ENCODE measurements around the gene NDUFS3. TPM values are rescaled to one million over a fixed set of nuclear protein-coding genes. Genes with fewer than 3 reads are reported as not detected.
A peak's percentile ranks its signal among the peaks of the same experiment; 100 is the strongest.
"Not testable (repeated sequence)": the region's sequence is repeated elsewhere in the genome, so short reads cannot be mapped to it uniquely, and the experiment has no call there.

NDUFS3 gene
- total RNA-seq = 148 and 152 TPM in 2 replicates

DNA sequence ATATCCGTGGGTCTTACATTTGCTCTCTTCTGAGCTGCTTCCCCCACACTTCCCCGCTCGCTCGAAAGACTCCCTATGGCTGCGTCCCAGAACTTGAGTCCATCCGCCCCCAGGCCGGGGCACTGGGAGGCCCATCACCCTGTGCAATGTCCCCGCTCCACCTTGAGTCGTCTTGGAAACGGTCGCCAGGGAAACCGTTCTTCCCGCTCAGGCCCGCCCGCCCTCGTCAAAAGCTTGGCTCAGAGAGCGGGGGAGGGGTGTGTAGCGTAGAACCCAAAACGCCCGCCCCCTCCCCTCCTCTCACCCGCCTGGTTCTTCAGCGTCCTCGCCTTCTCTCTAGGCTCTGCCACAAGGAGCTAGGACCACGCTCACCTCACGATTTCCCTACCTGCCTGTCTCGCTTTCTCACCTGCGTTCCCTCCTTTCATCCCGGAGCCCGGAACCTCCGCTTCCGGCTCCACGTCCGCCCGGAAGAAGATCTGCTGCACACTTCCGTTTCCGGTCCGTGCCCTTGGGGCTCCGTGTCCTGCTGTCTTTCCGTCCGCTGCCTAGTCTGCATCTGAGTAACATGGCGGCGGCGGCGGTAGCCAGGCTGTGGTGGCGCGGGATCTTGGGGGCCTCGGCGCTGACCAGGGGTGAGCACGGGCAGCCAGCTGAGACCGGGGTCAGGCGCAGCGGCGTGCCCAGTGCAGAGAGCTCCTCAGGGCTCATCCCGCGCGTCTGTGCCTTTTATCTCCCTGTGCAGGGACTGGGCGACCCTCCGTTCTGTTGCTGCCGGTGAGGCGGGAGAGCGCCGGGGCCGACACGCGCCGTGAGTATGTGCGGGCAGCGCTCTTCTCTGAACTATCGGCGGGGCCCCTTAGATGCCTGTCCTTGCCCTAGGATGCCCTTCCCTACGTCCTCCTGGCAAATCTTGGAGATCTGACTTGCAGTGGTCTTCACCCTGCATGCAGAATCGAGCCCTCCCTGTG, at the start of gene NDUFS3, which contains the start of gene KBTBD4:
Gene NDUFS3 (plus strand): TSS at position 551 of the 971 bp plus-strand sequence. CDS start 18 bp downstream, at position 569.
Gene KBTBD4 (minus strand): TSS at position 447 of the 971 bp plus-strand sequence. CDS start 19 bp downstream, at position 428.
- intact Hi-C loops (cut with micrococcal nuclease) = loop anchor here (1.0 to 5.0 kb wide), 11 partner anchors 14 to 879 kb away; partner anchors contain the start of genes AGBL2, ARHGAP1, CELF1 and CSTPP1
- Mint-ChIP-seq H3K27ac (peak within 1 kb of the TSS; percentile 98), H3K9me3 (no peaks in the 10 kb centered on the region), H3K36me3 (ENCODE audit: low read depth) (peaks cover 36% of the 10 kb centered on the region), H3K4me1 (ENCODE audit: low read depth) (peaks cover 35% of the 10 kb centered on the region), H3K4me3 (peak within 1 kb of the TSS; percentile 96), H3K27me3 (ENCODE audit: insufficient read depth) (no peaks in the 10 kb centered on the region)
- DNase-seq (ENCODE audit: low spot score) = peak; percentile 89

DNA sequence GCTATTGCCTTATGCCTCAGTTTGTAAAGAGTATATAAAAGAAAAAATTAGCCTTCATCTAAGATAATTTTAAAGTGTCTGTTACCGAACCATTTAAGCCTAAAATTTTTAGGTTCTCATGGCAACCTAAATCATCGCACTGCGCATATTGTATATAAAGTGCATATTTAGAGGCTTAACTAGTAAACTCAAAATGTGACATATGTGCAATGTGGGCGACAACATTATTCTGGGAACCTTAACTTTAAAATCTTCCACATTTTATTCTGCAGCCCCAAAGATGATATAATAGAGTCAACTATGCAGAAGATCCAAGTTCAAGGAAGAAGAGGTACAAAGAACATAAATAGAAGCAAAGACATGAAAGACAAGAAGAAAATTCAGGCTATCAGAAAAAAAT, 48.9 kb upstream of the NDUFS3 start:
- Mint-ChIP-seq H3K36me3 (ENCODE audit: low read depth) (peaks cover 10% of the 10 kb centered on the region), H3K4me3 (no peak overlapping the region), H3K9me3 (no peaks in the 10 kb centered on the region), H3K27ac (peak overlapping the region; percentile 64), H3K27me3 (ENCODE audit: insufficient read depth) (no peaks in the 10 kb centered on the region), H3K4me1 (ENCODE audit: low read depth) (peaks cover 31% of the 10 kb centered on the region)
- intact Hi-C loops (cut with micrococcal nuclease) = no loop called here
- DNase-seq (ENCODE audit: low spot score) = no peak

DNA sequence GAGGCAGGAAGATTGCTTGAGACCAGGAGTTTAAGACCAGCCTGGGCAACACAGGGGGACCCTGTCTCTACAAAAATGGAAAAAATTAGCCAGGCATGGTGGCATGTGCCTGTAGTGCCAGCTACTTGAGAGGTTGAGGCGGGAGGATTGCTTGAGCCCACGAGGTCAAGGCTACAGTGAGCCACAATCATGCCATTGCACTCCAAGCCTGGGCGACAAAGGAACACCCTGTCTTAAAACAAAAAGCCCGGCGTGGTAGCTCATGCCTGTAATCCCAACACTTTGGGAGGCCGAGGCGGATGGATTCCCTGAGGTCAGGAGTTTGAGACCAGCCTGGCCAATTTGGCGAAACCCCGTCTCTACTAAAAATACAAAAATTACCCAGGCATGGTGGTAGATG, 48.2 kb upstream of the NDUFS3 start:
- H3K4me3 Mint-ChIP-seq; H3K27me3 Mint-ChIP-seq (ENCODE audit: insufficient read depth); DNase-seq (ENCODE audit: low spot score); H3K27ac Mint-ChIP-seq; H3K36me3 Mint-ChIP-seq (ENCODE audit: low read depth); intact Hi-C loops (cut with micrococcal nuclease); H3K9me3 Mint-ChIP-seq: not testable (repeated sequence)
- peaks cover 27% of the 10 kb centered on the region for H3K4me1 Mint-ChIP-seq (ENCODE audit: low read depth)

DNA sequence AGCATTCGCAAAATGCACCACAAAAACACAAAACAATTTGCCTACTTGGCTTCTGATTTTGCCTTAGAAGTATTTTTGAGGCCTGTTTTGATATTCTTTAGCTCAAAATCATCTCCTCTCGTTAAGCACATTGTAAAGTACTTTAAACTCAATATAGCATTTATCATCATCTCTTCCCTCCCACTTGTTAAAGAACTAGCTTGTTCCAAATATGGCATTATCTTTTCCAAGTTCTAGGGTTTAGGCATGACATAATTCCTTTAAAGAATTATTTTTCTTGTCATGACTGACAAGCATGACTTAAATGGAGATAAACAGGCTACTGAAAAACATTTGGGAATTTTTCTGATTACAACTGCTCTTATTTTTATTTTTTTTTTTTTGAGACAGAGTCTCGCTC, 47.2 kb upstream of the NDUFS3 start:
- DNase-seq (ENCODE audit: low spot score) = no peak
- H3K4me1 Mint-ChIP-seq (ENCODE audit: low read depth) = peaks cover 19% of the 10 kb centered on the region
- no peaks in the 10 kb centered on the region for H3K9me3 Mint-ChIP-seq
- H3K36me3 Mint-ChIP-seq (ENCODE audit: low read depth) = peaks cover 6% of the 10 kb centered on the region
- no peak overlapping the region for H3K4me3 Mint-ChIP-seq
- no peaks in the 10 kb centered on the region for H3K27me3 Mint-ChIP-seq (ENCODE audit: insufficient read depth)
- intact Hi-C loops (cut with micrococcal nuclease) = no loop called here
- no peak overlapping the region for H3K27ac Mint-ChIP-seq

DNA sequence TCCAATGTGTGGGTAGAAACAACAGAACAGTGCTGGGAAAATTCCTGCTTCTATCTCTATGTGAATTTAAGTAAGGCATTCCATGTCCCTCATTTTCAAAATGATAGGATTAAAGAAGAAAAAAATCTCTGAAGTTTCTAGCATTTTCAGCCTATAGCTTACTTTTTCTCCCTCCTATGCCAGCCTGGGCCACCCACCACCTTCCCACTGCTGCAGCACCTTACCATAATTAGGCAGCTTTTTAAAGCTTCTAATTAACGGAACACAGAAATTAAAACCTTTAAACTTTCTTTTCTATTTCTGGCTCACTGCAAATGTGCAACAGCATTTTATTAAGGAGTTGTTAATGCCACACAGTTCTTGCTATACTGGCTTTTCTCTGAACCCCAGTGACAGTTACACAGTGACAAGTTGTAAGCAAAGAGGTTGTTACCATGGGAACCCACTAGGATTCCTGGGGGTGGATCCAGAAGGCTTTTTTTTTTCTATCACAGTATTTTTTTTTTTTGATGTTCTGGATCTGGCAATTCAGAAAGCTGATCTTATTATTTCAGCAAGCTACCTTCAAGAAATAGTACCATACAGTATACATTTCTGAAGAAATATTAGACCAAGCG, 46.2 kb upstream of the NDUFS3 start:
- Mint-ChIP-seq H3K27me3 (ENCODE audit: insufficient read depth) (no peaks in the 10 kb centered on the region), H3K36me3 (ENCODE audit: low read depth) (peaks cover 8% of the 10 kb centered on the region), H3K9me3 (no peaks in the 10 kb centered on the region), H3K27ac (peak overlapping the region; percentile 44), H3K4me3 (no peak overlapping the region), H3K4me1 (ENCODE audit: low read depth) (peaks cover 19% of the 10 kb centered on the region)
- no peak for DNase-seq (ENCODE audit: low spot score)
- intact Hi-C loops (cut with micrococcal nuclease) = no loop called here

DNA sequence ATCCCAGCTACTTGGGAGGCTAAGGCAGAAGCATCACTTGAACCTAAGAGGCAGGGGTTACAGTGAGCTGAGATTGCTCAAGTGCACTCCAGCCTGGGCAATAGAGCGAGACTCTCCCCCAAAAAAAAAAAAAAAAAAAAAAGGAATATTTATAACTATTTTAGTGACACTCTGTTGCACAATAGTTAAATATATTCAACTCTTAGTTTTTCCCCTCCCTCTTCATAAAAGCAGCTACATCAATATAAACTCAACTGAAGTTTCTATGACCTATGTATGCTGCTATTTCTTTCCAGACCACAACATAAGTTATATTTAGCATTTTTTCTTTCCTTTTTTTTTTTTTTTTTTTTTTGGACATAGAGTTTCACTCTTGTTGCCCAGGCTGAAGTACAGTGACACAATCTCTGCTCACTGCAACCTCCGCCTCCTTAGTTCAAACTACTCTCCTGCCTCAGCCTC, 45.2 kb upstream of the NDUFS3 start:
- H3K27me3 Mint-ChIP-seq (ENCODE audit: insufficient read depth) = no peaks in the 10 kb centered on the region
- intact Hi-C loops (cut with micrococcal nuclease) = no loop called here
- H3K9me3 Mint-ChIP-seq = no peaks in the 10 kb centered on the region
- no peak overlapping the region for H3K4me3 Mint-ChIP-seq
- peaks cover 21% of the 10 kb centered on the region for H3K4me1 Mint-ChIP-seq (ENCODE audit: low read depth)
- no peak overlapping the region for H3K27ac Mint-ChIP-seq
- H3K36me3 Mint-ChIP-seq (ENCODE audit: low read depth) = peaks cover 9% of the 10 kb centered on the region
- DNase-seq (ENCODE audit: low spot score) = no peak

DNA sequence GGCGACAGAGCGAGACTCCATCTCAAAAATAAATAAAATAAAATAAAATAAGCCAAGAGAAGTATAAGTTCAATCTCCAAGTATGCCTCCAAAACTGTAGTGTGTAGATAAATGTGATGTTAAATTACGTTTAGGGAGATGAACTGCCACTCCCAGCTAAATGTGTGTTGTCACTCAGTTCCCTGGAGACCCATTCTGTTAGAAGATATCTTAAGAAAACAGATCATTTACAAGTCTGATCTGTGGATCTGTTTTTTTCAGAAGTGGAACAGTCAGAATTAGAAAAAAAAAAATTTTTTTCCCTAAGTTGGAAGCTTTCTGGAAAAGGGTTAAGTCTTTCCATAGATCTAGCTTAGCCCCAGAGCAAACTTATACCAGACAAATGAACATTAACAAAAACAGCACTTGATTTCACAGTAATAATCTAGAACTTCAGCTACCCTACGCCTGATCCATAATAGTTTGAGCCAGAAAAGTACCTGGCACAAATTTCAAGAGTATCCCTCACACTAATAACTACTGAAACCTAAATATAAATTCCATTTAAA, 44.1 kb upstream of the NDUFS3 start:
- H3K4me1 Mint-ChIP-seq (ENCODE audit: low read depth) = peaks cover 32% of the 10 kb centered on the region
- DNase-seq (ENCODE audit: low spot score) = no peak
- no peaks in the 10 kb centered on the region for H3K27me3 Mint-ChIP-seq (ENCODE audit: insufficient read depth)
- H3K27ac Mint-ChIP-seq = no peak overlapping the region
- intact Hi-C loops (cut with micrococcal nuclease) = no loop called here
- peaks cover 12% of the 10 kb centered on the region for H3K36me3 Mint-ChIP-seq (ENCODE audit: low read depth)
- no peak overlapping the region for H3K4me3 Mint-ChIP-seq
- H3K9me3 Mint-ChIP-seq = no peaks in the 10 kb centered on the region

DNA sequence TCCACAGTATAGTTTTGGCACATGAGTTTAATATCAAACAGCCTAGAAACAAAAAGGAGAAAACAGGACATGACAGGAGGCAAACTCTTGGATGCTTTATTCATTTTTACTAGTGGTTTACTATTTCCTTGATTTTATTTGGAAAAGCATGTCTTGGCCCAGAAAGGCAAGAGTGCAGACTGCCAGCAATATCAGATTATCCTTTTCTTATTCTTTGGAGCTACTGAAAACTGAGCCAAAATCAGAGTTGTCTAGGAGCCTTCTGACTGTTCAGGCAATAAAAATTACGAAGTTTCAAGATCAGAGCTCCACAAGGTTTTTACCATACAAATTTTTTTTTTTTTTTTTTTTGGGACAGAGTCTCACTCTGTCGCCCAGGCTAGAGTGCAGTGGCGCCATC, 42.0 kb upstream of the NDUFS3 start:
- H3K9me3 Mint-ChIP-seq = no peaks in the 10 kb centered on the region
- H3K27ac Mint-ChIP-seq = no peak overlapping the region
- DNase-seq (ENCODE audit: low spot score) = no peak
- intact Hi-C loops (cut with micrococcal nuclease) = no loop called here
- H3K36me3 Mint-ChIP-seq (ENCODE audit: low read depth) = peaks cover 9% of the 10 kb centered on the region
- no peak overlapping the region for H3K4me3 Mint-ChIP-seq
- H3K27me3 Mint-ChIP-seq (ENCODE audit: insufficient read depth) = no peaks in the 10 kb centered on the region
- H3K4me1 Mint-ChIP-seq (ENCODE audit: low read depth) = peaks cover 44% of the 10 kb centered on the region

DNA sequence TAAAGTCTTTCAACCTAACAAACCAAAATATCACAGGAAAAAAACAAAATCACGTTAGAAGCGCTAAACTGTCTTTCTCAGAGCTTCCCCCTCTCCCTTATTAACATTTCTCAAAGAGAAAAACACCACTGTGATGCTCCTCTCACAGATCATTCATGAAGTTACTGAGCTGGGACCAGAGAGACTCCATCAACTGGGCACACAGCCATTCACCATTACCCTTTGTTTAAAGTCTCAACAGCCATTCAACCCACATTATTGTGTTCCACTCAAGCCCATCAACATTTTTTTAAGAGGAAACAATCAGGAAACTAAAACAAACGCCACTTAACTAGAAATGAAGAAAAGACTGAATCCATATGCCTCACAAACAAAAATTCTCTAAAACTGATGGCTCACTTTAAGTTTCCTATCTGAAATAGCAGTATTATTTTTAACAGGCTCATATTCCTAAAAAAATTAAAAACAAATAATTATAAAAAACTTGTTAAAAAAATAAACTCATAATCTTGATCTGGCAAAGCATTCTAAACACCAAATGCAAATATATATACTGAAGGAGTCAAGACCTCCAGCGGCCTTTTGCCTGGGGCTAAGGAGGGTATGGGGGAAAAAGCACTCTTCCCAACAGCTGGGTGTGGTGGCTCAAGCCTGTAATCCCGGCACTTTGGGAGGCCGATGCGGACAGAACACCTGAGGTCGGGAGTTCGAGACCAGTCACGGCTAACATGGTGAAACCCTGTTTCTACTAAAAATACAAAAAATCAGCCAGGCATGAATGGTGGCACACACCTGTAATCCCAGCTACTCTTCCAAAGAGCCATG, 39.9 kb upstream of the NDUFS3 start:
- no peaks in the 10 kb centered on the region for H3K9me3 Mint-ChIP-seq
- no peak overlapping the region for H3K27ac Mint-ChIP-seq
- intact Hi-C loops (cut with micrococcal nuclease) = loop anchor here (2.0 kb wide), 1 partner anchor 14 kb away; no protein-coding TSS in a partner anchor
- no peak overlapping the region for H3K4me3 Mint-ChIP-seq
- H3K4me1 Mint-ChIP-seq (ENCODE audit: low read depth) = peaks cover 43% of the 10 kb centered on the region
- no peaks in the 10 kb centered on the region for H3K27me3 Mint-ChIP-seq (ENCODE audit: insufficient read depth)
- H3K36me3 Mint-ChIP-seq (ENCODE audit: low read depth) = peaks cover 11% of the 10 kb centered on the region
- no peak for DNase-seq (ENCODE audit: low spot score)

DNA sequence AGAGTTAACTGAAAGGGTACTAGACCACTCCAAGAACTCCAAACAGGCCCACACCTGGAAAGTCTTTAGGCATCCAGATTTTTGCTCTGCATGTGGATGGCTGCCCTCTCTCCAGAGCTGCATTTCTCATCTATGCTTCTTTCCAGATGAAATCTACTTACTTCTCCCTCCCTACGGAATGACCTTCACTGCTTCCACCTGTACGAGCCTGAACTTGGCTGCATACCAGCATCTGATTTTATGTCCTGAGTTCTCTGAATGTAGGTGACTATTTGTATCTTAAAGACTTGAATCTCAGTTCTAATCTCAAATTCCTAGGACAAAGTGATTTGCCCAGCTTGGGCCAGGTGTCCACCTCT, 39.2 kb upstream of the NDUFS3 start:
- H3K36me3 Mint-ChIP-seq (ENCODE audit: low read depth) = peaks cover 11% of the 10 kb centered on the region
- H3K9me3 Mint-ChIP-seq = no peaks in the 10 kb centered on the region
- no peaks in the 10 kb centered on the region for H3K27me3 Mint-ChIP-seq (ENCODE audit: insufficient read depth)
- intact Hi-C loops (cut with micrococcal nuclease) = loop anchor here (2.0 kb wide), 1 partner anchor 15 kb away; no protein-coding TSS in a partner anchor
- H3K27ac Mint-ChIP-seq = no peak overlapping the region
- peaks cover 48% of the 10 kb centered on the region for H3K4me1 Mint-ChIP-seq (ENCODE audit: low read depth)
- DNase-seq (ENCODE audit: low spot score) = no peak
- no peak overlapping the region for H3K4me3 Mint-ChIP-seq

DNA sequence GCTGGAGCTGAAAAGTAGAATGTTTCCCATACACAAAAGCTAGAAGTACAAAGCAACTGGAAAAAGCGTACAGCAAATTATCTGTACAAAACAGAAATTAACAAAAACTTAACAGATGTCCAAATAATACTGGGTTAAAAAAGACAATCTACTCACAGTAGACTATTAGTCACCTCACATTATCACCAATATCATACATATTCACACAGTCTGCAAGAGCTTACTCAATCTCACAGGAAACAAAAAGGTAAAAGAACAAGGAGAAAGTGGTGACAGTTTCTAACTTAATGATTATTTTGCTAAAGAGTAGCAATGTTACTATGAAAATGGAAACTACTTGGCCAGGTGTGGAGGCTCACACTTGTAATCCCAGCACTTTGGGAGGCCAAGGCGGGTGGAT, 37.8 kb upstream of the NDUFS3 start:
- Mint-ChIP-seq H3K27ac (peak overlapping the region; percentile 44), H3K27me3 (ENCODE audit: insufficient read depth) (no peaks in the 10 kb centered on the region), H3K36me3 (ENCODE audit: low read depth) (peaks cover 11% of the 10 kb centered on the region), H3K4me3 (no peak overlapping the region), H3K4me1 (ENCODE audit: low read depth) (peaks cover 44% of the 10 kb centered on the region), H3K9me3 (no peaks in the 10 kb centered on the region)
- intact Hi-C loops (cut with micrococcal nuclease) = no loop called here
- no peak for DNase-seq (ENCODE audit: low spot score)

DNA sequence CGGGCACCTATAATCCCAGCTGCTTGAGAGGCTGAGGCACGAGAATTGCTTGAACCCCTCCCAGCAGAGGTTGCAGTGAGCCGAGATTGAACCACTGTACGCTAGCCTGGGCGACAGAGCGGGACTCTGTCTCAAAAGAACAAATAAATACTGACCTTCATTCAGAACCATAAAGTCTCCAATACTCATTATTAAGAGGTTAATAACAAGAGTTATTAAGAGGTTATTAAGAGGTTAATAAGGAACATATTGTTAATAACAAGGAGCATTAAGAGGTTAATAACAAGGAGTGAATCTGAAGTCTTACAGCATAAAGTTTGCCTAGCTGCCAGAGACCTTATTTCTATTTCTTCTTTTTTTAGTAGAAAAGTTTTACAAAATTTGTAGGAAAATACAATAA, 33.6 kb upstream of the NDUFS3 start:
- no peak for DNase-seq (ENCODE audit: low spot score)
- Mint-ChIP-seq H3K36me3 (ENCODE audit: low read depth) (peaks cover 10% of the 10 kb centered on the region), H3K4me3 (no peak overlapping the region), H3K27ac (no peak overlapping the region), H3K4me1 (ENCODE audit: low read depth) (peaks cover 38% of the 10 kb centered on the region), H3K27me3 (ENCODE audit: insufficient read depth) (no peaks in the 10 kb centered on the region), H3K9me3 (no peaks in the 10 kb centered on the region)
- intact Hi-C loops (cut with micrococcal nuclease) = no loop called here
